Hematopoietic multipotent progenitor cell (in vitro differentiated cells): ENCODE data around the gene ZC3H7B. TPM values are rescaled to one million over a fixed set of nuclear protein-coding genes. Genes with fewer than 3 reads are reported as not detected.
A peak's percentile ranks its signal among the peaks of the same experiment; 100 is the strongest.

Source experiments
- DNase-seq, 3 donors: peaks; one replicate each; pipeline ENCODE4 v3.0.0-alpha.2; 2011 to 2015; ENCODE audit warnings: low read depth in 2 of 3, low spot score in 2 of 3
- total RNA-seq: library from RNA; depleted of rRNA; stranded (reverse); fragments of >200 nt; gene quantifications from one replicate; pipeline ENCODE4 v1.2.3, GENCODE V29; 2012

Gene ZC3H7B
- total RNA-seq, 1 donor = 46.0 TPM

- DNase-seq = no peak
These were observed 50.7 kb downstream of the ZC3H7B start for GRCh38 chr22:41352058-41352457.

DNA sequence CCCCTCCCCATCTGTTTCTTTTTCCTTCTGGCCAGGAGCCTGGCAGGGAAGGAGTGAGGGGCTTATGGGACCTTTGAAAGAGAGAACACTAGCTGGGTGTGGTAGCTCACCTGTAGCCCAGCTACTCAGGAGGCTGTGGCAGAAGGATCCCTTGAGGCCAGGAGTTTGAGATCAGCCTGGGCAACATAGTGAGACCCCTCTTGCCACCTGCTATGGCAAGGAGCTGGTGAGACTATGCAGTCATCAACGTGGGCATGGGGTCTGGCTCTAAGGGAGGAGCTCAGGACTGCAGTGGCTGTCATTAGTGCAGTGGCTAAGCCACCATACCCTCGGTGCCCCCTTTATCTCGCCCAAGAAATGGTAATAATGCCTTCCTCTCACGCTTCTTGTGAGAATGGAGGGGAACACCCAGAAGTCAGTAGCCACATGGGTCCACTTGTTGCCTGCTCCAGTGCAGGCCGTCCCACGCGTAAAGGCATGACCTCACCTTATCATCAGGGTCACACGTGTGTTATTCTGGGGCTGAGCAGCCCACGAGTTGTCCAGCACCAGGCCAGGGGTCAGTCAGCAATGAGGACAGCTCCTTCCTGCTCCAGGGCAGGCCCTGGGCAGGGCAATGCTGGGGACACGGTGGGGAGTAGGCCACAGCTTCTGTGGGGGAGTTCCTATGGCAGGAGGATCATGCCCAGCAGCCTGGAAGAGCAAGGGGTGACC is 52.7 kb downstream of the ZC3H7B start:
- no peak for DNase-seq

DNA sequence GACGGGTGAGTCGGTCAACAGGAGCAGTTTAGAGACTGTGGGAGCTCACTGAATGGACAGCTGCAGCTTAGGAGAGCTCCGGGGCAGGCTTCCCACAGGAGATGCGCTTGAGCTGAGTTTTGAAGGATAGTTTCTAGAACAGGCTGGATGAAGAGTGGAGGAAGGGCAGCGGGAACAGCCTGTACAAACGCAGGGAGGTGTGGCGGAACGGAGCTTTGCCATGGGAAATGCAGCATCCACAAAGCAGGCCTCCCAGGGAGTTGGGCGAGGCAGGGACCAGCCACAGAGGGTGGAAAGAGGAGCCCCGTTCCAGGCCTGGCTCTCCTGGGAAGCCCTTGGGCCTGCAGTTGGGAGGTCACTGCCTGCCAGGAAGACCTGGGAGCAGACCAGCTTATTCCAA is 53.7 kb downstream of the ZC3H7B start:
- no peak for DNase-seq

DNA sequence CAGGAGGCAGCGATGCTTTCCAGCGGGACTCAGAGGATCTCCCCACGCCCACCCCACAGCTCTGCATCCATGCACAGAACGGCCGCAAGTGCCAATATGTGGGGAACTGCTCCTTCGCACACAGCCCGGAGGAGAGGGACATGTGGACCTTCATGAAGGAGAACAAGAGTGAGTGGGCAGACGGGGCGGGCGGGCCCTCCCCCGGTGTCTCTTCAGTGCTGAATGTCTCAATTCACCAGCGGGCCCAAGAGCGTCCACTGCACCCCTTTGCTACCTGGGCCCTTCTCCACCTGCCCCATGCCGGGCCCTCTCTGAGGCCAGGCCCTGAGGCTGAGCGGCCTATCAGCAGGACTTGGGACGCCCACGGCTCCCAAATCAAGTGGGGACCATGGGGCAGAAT is 54.6 kb downstream of the ZC3H7B start:
- no peak for DNase-seq

DNA sequence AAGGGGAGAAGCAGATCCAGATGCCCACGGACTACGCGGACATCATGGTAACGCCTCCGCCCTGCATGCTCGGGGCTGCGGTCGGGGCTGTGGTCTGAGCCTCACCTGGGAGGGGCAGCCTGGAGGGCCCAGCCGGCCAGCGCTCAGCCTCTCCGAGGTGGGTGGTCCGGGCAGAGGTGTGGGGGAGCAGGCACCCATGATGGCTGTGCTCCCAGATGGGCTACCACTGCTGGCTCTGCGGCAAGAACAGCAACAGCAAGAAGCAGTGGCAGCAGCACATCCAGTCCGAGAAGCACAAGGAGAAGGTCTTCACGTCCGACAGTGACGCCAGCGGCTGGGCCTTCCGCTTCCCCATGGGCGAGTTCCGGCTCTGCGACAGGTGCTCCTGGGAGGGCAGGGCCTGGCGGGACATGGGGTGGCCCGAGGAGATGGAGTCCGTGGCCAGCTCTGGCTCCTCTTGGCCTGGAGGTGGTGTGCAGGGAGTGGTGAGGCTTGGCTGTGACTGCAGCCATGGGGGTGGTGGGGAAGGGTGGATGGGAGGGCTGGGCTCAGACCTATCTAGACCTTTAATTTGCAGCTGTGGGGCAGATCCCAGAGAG is 55.2 kb downstream of the ZC3H7B start:
- no peak for DNase-seq

DNA sequence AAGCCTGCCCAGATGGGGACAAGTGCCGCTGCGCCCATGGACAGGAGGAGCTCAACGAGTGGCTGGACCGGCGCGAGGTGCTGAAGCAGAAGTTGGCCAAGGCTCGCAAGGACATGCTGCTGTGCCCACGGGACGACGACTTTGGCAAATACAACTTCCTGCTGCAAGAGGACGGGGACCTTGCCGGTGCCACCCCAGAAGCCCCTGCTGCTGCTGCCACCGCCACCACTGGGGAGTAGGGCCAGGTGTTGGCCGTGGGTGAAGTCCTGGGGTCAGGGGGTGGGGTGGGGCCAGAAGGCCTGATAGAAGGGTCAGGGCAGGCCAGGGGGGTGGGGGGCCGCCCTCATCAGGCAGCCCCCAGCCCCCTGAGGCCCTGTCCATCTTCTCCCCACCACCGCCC is 55.9 kb downstream of the ZC3H7B start:
- DNase-seq = no peak

GRCh38 chr22:41358927-41359326 is 57.6 kb downstream of the ZC3H7B start:
- no peak for DNase-seq

GRCh38 chr22:41359376-41359775 is 58.1 kb downstream of the ZC3H7B start:
- no peak for DNase-seq

- no peak for DNase-seq
These were observed 58.8 kb downstream of the ZC3H7B start for GRCh38 chr22:41360126-41360525.

DNA sequence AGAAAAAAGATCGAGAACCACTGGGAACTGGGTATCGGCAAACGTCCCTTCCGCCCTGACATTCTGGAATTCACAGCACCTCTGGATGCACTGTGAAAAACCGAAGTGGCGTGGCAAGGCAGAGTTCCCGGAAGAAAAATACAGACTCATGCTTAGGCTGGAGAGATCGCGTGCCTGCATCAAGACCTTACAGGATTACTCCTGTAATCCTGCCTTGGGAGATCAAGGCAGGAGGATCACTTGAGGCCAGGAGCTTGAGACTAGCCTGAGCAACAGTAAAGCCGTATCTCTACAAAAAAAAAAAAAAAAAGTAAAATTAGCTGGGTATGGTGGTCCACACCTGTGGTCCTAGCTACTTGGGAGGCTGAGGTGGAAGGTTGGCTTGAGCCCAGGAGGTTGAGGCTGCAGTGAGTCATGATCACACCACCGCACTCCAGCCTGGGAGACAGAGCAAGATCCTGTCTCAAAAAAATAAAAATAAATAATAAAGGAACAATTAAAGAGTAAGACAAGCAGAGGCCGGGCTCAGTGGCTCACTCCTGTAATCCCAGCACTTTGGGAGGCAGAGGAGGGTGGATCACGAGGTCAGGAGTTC is 60.5 kb downstream of the ZC3H7B start:
- no peak for DNase-seq

DNA sequence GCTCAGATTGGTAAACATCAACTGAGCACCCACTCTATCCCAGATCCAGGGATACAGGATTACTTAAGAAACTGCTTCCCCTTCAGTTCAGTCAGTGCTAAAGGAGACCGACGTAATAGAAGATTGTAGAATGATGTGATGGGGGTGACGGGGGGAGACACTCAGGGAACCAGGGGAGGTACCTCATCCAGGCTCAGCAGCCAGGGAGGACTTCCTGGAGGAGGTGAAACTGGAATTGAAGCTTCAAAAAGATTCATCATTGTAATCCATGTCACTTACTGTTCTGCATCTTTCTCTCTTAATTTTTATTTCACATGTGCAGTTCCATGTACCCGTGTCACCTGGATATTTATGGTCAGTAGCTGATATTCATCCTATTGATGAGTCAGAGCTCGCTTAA is 61.3 kb downstream of the ZC3H7B start:
- DNase-seq = no peak

DNA sequence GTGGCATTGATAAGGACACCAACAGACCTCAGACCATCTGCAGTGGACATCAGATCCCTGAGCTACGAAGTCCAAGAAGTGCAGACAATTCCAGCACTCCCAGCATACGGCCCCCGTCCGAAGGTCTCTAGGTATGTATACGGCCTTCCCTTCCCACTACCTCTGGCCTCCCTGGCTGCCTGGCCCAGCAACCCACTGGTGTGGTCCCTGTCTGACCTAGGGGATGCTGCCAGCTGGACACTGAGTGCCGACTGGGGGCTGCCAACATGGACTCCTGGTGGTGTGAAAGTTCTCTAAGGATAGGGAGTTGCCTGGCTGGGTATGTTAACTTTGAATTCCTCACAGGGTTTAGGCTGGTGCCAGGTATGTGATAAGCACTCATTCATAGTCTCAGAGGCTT is 62.9 kb downstream of the ZC3H7B start:
- DNase-seq = no peak

DNA sequence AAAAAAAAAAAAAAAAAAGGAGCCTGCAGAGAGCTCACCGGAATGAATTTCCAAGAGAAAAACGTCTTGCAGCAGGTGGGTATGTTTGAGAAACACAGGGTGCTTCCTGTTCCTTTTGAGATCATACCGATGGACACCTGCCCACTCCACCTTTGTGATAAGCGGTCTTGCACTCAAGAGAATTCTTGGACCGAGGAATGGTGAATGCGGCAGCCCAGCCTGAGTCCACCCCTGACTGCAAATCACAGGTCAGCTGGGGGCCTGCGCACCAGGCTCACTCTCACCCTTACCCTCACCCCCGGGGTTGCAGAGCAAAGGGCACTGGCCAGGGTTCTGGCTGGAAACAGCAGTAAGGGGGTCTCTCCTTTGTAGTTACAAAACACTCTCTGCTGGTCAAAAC is 63.6 kb downstream of the ZC3H7B start:
- no peak for DNase-seq

GRCh38 chr22:41365425-41365824 is 64.1 kb downstream of the ZC3H7B start:
- no peak for DNase-seq

DNA sequence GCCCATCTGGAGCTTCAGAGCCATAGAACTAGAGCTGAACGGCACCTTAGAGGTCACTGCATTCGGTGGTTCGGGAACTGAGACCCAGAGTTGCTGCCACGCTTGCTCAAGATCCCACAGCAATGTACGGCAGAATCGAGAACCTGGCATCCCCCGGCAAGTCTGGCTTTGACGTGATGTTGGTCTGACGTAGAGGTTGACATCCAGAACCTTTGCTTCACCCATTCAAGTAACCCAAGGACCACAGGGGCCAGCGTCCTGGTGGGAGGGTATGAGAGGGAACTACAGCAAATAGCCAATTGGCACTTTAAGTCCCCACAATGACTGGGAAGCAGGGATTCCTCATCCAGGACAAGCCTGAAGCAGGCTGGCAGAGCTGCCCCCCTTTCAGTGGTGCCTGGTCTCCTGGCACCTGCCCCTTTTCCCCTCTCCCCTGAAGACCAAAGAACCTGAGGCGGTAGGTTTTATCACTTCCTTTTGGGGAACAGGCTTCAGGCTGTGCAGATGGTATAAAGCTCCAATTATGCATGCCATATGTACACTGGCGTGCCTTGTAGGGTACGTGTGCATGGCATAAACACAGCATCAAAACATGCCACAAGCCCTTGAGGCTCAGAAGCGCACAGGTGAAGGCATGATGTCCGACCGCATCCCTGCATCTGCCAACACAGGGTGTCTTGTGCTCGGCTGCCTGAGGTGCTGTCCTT is 65.2 kb downstream of the ZC3H7B start:
- peak in 1 of 3 donors; percentile 23 for DNase-seq

GRCh38 chr22:41367039-41367679 is 65.8 kb downstream of the ZC3H7B start:
- peak in 2 of 3 donors; percentile 77 to 79 for DNase-seq

- no peak for DNase-seq
These were observed 66.6 kb downstream of the ZC3H7B start for GRCh38 chr22:41367680-41368542.

- no peak for DNase-seq
These were observed 67.5 kb downstream of the ZC3H7B start for GRCh38 chr22:41368543-41369423.

DNA sequence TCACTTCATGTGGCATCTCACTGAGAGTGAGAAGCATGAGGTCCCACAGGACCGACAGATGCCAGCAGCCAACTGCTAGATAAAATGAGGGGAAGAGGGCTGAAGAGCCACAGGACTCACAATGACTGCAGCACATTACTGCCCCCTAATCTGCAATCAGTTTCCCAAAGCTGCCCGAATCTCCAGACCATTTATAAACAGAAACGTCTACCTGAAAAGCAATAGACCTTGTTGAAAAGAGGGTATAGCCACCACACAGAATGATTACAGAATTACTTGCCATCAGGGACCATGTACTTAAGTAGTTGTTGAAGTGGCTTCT is 68.1 kb downstream of the ZC3H7B start:
- no peak for DNase-seq
